HepG2 (cell line): Measurements from ENCODE around the gene EXOC1.

Experiments
- EED ChIP-seq: sonication (generic); formaldehyde crosslinking; IDR thresholded peaks from 2 replicates; pipeline ENCODE4 v1.5.0; 2020; ENCODE audit warnings: mild to moderate bottlenecking, missing genetic modification reagents
- NFE2 ChIP-seq: sonication (generic); formaldehyde crosslinking; IDR thresholded peaks from 2 replicates; pipeline ENCODE4 v1.4.0; 2020; ENCODE audit warnings: missing genetic modification reagents
- NFKB2 ChIP-seq: sonication (generic); formaldehyde crosslinking; IDR thresholded peaks from 2 replicates; pipeline ENCODE4 v1.4.0; 2020; ENCODE audit warnings: missing genetic modification reagents, borderline replicate concordance
- NR1H2 ChIP-seq: sonication (generic); formaldehyde crosslinking; IDR thresholded peaks from 2 replicates; pipeline ENCODE4 v1.8.1; 2022; ENCODE audit warnings: low read depth, missing genetic modification reagents, borderline replicate concordance
- RAD21 ChIP-seq: fragments of 450-650 bp; formaldehyde crosslinking; IDR thresholded peaks from 2 replicates; pipeline ENCODE4 v1.5.0; 2020; ENCODE audit warnings: mild to moderate bottlenecking
- SNAI1 ChIP-seq: sonication (generic); formaldehyde crosslinking; IDR thresholded peaks from 2 replicates; pipeline ENCODE4 v1.5.0; 2020; ENCODE audit warnings: mild to moderate bottlenecking, missing genetic modification reagents, borderline replicate concordance
- ZNF768 ChIP-seq: sonication (generic); formaldehyde crosslinking; IDR thresholded peaks from 2 replicates; pipeline ENCODE4 v1.4.0; 2020; ENCODE audit warnings: missing genetic modification reagents
- ZSCAN29 ChIP-seq: sonication (generic); formaldehyde crosslinking; conservative IDR thresholded peaks from 2 replicates; pipeline ENCODE4 v1.4.0; 2020; ENCODE audit warnings: mild to moderate bottlenecking, missing genetic modification reagents
- TF ChIP-seq, protein P1 (sequence below): sonication (generic); formaldehyde crosslinking; IDR thresholded peaks from 2 replicates; pipeline ENCODE4 v1.5.0; 2020; ENCODE audit warnings: mild to moderate bottlenecking, missing genetic modification reagents, moderate library complexity

DNA sequence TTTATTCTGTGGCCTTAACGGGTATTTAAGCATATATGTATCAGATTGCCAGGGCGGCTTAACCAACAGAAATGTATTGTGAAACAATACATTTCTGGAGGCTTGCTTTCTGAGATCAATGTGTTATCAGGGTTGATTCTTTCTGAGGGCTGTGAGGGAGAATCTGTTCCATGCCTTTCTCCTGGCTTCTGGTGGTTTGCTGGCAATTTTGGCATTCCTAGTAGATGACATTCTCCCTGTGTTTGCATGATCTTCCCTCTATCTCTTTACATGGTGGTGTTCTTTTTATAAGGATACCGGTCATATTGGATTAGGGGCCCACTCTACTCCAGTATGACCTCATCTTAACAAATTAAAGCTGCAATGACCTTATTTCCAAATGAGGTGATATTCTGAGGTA lies 78.4 kb downstream of the EXOC1 start:
- TF ChIP-seq SNAI1 (no peak), ZNF768 (no peak), NFE2 (CRISPR knock-in tag) (no peak), EED (no peak), RAD21 (no peak), NR1H2 (CRISPR knock-in tag) (no peak), ZSCAN29 (CRISPR knock-in tag) (no peak), NFKB2 (CRISPR knock-in tag) (no peak)
- TF ChIP-seq, protein P1, sequence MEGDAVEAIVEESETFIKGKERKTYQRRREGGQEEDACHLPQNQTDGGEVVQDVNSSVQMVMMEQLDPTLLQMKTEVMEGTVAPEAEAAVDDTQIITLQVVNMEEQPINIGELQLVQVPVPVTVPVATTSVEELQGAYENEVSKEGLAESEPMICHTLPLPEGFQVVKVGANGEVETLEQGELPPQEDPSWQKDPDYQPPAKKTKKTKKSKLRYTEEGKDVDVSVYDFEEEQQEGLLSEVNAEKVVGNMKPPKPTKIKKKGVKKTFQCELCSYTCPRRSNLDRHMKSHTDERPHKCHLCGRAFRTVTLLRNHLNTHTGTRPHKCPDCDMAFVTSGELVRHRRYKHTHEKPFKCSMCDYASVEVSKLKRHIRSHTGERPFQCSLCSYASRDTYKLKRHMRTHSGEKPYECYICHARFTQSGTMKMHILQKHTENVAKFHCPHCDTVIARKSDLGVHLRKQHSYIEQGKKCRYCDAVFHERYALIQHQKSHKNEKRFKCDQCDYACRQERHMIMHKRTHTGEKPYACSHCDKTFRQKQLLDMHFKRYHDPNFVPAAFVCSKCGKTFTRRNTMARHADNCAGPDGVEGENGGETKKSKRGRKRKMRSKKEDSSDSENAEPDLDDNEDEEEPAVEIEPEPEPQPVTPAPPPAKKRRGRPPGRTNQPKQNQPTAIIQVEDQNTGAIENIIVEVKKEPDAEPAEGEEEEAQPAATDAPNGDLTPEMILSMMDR (CRISPR knock-in tag) = no peak
